VCaP (cell line): Measurements from ENCODE around the gene SMPD4.
A peak's percentile ranks its signal among the peaks of the same experiment; 100 is the strongest.
"Not testable (repeated sequence)": the region's sequence is repeated elsewhere in the genome, so short reads cannot be mapped to it uniquely, and the experiment has no call there.

ENCODE experiments used
- H3K27ac ChIP-seq: fragments of 450-650 bp; 2 replicates; pipeline ENCODE4 v1.5.1; 2017
- TF ChIP-seq, protein P1 (sequence below): fragments of 450-650 bp; conservative IDR thresholded peaks from 2 replicates; pipeline ENCODE4 v1.5.1; 2017; ENCODE audit warnings: mild to moderate bottlenecking, moderate library complexity

SMPD4 gene

DNA sequence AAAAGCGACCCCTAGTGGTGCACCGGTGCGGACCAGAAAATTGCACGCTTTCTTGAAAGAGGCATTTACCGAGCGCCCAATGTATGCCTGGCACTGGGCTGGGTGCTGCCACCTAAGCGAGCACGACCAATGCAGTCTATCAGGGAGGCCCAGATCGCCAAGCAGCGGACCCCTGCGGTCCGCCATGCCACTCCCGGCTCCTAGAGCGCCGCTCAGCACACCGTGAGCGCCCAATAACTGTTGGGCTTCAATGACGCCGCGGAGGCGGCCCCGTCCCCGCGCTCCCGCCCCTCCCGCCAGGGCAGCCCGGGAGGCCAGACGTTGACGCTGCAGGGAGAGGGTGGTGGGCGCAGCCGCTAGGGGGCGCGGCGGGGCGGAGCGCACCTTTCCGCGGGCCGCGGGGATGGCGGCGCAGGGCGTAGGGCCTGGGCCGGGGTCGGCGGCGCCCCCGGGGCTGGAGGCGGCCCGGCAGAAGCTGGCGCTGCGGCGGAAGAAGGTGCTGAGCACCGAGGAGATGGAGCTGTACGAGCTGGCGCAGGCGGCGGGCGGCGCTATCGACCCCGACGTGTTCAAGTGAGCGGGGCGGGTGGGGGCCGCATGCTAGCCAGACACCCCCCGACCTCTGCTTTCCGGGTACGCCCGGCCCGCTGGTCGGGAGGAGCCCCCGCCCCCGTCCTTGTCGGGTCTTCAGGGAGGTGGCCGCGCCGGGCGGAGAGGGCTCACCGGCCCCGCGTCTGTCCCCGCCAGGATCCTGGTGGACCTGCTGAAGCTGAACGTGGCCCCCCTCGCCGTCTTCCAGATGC is 679 bp upstream of the SMPD4 start, which contains the start of gene MZT2B:
Gene MZT2B, plus strand, starts transcription at position 383 of the 803 bp plus-strand sequence. Its CDS starts 21 bp downstream, at position 404.
- peak within 1 kb of the TSS; percentile 73 for H3K27ac ChIP-seq
- TF ChIP-seq, protein P1, sequence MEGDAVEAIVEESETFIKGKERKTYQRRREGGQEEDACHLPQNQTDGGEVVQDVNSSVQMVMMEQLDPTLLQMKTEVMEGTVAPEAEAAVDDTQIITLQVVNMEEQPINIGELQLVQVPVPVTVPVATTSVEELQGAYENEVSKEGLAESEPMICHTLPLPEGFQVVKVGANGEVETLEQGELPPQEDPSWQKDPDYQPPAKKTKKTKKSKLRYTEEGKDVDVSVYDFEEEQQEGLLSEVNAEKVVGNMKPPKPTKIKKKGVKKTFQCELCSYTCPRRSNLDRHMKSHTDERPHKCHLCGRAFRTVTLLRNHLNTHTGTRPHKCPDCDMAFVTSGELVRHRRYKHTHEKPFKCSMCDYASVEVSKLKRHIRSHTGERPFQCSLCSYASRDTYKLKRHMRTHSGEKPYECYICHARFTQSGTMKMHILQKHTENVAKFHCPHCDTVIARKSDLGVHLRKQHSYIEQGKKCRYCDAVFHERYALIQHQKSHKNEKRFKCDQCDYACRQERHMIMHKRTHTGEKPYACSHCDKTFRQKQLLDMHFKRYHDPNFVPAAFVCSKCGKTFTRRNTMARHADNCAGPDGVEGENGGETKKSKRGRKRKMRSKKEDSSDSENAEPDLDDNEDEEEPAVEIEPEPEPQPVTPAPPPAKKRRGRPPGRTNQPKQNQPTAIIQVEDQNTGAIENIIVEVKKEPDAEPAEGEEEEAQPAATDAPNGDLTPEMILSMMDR = peak; percentile 90

DNA sequence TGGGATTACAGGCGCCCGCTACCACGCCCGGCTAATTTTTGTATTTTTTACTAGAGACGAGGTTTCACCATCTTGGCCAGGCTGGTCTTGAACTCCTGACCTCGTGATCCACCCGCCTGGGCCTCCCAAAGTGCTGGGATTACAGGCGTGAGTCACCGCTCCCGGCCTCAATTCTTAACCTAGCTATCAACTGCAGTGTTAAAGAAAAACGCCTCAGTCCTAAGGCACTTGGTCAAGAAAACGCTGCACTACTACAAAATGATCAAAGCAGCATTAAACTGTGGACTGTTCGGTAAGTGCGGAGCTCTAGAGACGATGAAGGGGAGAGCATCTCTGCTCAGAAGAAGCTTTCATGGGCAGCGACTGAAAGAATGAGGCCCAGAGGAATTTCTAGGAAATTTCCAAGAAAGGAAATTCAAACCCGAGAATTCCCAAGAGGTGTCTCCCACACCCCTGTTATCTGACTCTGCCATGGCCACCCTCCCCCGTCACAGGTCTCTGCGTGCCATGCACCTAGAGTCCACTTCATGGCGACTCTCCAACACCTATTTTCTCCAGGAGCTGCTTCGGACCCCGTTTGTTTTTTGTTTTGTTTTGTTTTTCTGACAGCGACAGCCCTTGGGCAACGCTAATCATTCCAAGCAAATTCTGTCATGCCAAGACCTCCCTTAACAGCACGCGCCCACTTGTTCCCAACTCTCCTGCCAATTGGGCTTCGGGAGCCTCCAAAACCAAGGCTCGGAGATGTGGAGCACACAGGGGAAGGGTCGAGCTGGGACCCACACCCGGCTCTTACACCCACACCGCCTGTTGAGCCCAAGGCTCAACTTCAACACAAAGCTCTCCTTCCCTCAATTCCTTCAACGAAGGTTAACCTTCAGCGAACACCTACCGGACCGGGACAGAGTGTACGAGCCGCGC is 738 bp downstream of the SMPD4 start:
- H3K27ac ChIP-seq = peak overlapping the region; percentile 73

DNA sequence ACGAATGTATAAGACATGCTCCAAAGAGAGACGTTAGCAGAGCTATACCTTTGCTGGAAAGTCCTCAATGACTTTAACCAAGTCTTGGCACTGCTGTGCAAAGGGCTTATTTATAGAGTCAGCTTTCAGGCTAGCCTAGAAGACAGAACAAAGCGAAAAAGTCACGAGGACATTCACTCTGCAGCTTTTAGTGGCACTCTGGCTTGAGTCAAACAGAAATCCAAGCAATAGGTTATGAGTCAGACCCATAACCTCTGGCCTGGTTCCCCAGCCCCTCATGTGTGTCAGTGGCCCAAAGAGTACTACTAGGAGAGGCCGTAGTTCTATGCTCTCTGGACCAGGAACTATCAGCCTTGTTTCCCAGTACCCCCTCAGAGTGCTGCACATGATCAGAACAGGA is 6.5 kb downstream of the SMPD4 start:
- H3K27ac ChIP-seq = not testable (repeated sequence)

DNA sequence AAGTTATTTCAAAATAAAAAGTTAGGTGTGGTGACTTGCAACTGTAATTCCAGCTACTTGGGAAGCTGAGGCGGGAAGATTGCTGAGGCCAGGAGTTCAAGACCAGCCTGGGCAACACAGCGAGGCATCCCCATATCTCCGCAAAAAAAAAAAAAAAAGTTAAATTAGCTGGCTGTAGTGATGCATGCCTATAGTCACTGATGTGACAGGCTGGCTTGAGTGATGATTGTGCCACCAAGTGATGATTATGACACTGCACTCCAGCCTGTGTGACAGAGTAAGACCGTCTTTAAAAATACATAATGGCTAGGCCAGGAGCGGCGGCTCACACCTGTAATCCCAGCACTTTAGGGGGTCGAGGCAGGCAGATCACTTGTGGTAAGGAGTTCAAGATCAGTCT is 11.5 kb downstream of the SMPD4 start:
- TF ChIP-seq, protein P1 = no peak
- H3K27ac ChIP-seq = no peak overlapping the region

DNA sequence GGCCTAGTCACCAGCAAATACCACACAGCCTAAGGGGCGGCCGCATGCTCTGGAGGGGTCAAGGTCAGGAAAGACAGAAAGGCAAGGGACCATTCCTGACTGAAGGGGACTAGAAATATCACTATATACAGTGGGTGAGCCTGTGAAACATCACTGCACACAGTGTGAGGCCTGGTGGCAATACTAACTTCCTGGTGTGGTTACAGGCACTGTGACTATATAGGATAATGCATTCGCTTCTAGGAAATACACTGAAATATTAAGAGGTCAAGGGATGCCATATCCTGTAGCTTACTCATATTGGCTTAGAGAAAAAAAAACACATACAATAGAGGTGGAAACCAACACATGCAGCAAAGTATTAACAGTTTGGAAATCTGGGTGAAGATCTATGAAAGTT is 12.2 kb downstream of the SMPD4 start:
- not testable (repeated sequence) for H3K27ac ChIP-seq

DNA sequence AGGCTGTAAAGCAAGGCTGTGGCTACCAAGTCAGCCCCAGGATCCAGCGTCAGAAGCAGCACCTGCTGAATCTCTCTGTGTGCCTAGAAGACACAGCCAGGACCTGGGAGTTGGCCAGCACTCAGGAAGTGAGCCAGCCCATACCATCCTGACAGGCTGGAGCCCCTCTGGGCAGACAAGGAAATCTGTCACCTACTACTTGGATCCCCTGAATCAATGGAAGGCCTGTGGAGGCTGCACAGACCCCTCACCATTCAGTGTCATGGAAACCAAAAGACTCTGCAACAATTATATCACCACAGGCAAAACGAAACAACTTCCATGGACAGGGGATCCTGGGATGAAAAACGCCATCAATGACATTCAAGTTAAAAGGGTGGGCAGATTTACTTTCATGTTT is 14.8 kb downstream of the SMPD4 start:
- not testable (repeated sequence) for H3K27ac ChIP-seq

DNA sequence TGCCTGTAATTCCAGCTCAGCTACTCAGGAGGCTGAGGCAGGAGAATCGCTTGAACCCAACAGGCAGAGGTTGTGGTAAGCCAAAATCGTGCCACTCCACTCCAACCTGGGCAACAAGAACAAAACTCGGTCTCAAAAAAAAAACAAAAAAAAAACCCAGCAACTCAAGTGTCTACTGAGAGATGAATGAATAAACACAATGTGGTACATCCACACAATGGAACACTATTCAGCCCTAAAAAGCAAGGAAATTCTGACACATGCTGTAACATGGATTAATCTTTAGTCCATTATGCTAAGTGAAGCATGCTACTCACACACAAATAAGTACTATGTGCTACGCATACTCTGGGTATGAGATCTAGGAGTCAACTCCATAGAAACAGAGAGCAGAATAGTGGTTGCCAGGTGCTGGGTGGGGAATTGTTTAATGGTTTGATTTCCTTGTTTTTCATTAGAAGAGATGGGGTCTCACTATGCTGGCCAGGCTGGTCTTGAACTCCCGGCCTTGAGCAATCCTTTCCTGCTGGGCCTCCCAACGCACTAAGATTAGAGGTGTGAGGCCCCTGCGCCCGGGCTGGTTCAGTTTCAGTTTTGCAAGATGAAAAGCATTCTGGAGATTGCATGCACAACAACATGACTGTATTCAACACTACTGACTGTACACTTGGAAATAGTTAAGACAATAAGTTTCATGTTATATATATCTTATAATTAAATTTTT is 15.9 kb downstream of the SMPD4 start:
- H3K27ac ChIP-seq = no peak overlapping the region
- TF ChIP-seq, protein P1 = no peak

DNA sequence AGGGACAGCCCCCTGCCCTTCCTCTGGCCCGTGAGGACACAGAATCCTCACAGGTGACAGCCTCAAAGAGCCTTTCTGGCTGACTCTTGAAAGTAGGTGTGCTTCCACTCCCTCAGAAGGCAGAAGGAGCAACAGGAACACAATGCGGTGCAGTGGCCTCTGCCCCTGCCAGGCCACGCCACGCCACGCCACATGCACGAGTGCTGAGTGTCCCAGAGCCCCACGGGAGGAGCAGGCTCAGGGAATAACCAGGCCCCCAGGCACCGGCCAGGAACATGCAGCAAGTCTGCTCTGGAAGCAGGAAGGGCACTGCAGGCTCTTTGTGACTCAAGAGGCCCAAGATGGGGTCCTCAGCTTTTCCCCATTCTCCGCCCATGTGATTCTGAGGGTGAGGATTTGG is 18.4 kb downstream of the SMPD4 start:
- no peak overlapping the region for H3K27ac ChIP-seq
- TF ChIP-seq, protein P1 = no peak

DNA sequence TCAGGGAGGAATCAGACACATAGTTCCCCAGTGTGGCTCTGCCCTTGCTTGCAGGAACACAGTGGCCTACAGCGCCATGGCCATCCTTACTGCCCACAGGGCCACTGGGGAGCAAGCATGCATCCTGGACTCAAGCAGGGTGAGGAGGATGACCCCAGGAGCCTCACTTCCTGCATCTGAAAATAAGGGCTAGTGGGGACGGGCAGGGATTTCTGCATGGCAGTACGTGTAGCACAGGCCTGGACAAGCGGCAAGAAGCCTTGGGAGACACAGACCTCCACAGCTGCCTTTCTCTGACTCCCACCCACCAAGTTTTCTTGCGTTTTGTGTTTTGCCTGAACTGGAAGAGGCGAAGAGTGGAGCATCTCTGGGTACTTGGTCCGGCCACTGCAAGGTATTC is 18.9 kb downstream of the SMPD4 start:
- not testable (repeated sequence) for H3K27ac ChIP-seq

DNA sequence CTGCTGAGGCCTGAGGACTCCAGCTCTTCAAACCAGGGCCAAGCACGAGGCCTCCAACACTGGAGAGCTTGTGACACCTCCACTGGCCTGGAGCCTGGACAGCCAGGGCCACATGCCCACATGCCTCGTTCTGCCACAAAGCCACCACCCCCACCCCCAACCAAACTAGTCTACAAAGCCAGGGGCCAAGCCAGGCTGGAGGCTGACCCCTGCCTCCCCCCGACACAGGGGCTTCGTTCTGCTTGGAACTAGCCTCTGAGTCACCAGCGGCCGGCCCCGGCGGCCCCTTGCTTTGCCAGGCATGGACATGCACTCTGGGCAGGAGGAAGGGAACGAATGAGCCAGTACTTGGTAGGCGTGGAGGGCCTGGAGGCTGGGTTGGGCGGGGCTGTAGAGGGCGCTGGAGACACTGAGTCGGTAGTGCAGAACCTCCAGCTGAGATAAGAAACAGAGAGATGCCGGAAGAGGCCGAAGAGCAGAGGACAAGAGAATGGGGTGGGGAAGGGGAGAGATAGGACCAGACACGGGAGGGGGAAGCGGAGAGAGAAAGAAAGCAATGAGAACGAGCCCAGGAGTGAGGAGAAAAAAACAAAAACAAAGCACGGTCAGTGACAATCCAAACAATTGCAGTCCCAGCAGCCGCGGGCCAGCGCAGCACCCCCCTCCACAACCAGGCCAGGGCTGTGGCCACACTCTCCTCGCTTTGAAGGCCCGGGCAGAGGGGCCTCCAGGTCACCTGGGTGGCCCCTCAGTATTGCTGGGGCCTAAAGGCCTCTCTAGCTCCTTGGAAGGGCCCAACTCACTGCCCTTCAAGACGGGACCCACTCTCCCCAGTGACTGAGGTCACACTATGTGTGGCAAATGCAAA is 20.3 kb downstream of the SMPD4 start:
- not testable (repeated sequence) for H3K27ac ChIP-seq
